ENCODE data around the gene VPS13D.
"Not testable (repeated sequence)": the region's sequence is repeated elsewhere in the genome, so short reads cannot be mapped to it uniquely, and the experiment has no call there.

The VPS13D gene

GRCh38 chr1:12201352-12202189, 28.3 kb upstream of the VPS13D start:
- peak; percentile 59 for DNase-seq
- peak; percentile 56 for ATAC-seq

DNA sequence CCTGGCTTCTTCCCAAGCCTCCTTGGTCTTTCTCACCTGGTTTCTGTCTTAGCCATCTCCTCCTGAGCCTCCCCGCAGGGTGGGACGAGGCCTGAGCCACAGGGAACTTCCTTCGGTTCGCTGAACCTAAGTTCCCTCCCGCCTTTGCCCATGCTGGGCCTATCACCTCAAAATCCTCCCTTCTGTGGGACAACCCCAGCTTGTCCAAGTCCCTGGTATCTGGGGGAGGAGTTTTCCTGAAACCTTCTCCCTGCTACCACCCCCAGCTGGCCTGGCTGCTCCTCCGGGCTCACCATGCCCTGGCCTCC, 27.7 kb upstream of the VPS13D start:
- ATAC-seq: no peak
- DNase-seq: no peak

GRCh38 chr1:12202577-12202976, 27.3 kb upstream of the VPS13D start:
- DNase-seq (no peak), ATAC-seq (no peak)

GRCh38 chr1:12203216-12204007, 26.4 kb upstream of the VPS13D start:
- no peak for ATAC-seq
- DNase-seq: no peak

DNA sequence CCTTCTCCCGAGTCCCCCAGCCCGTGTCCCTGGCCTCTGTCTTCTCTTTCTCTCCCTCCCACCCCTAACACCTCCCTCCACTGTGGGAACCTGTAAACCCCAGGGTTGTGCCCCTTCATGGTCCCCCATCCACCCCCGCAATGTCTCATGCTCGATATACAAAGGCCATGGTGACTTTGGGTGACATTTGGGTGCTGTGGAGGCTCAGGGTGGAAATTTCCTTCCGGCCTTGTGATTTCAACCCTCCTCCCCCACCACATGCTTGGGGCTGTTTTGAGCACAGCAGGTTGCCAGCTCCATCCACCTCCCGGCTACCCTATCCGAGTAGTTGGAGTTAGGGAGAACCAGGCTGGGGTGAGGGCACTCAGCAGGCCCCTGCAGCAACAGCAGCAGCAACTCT, 25.7 kb upstream of the VPS13D start:
- ATAC-seq: peak; percentile 73
- peak; percentile 83 for DNase-seq

- no peak for DNase-seq
- ATAC-seq: no peak
Observed at GRCh38 chr1:12204754-12205658, 24.8 kb upstream of the VPS13D start.

DNA sequence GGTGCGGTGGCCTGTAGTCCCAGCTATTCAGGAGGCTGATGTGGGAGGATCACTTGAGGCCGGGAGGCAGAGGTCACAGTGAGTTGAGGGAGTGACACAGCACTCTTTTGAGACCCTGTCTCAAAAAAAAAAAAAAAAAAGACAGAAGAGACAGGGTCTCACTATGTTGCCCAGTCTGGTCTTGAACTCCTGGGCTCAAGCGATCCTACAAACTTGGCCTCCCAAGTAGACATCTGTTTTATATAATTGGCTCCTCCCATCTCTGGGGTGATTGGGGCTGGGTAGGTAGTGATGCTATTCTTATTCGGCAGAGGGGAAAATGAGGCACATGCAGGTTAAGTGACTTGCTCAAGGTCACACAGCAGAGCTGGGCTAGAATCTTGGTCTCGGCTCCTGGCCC, 23.6 kb upstream of the VPS13D start:
- ATAC-seq (no peak), DNase-seq (no peak)

- DNase-seq (no peak), ATAC-seq (no peak)
Observed at GRCh38 chr1:12206792-12207424, 22.9 kb upstream of the VPS13D start.

DNA sequence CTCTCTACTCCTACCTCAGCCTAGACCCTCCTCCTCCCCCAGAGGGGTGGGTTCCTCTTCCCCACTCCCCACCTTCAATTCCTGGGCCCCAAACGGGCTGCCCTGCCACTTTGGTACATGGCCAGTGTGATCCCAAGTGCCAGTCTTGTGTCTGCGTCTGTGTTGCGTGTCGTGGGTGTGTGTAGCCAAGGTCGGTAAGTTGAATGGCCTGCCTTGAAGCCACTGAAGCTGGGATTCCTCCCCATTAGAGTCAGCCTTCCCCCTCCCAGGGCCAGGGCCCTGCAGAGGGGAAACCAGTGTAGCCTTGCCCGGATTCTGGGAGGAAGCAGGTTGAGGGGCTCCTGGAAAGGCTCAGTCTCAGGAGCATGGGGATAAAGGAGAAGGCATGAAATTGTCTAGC, 21.6 kb upstream of the VPS13D start:
- no peak for DNase-seq

DNA sequence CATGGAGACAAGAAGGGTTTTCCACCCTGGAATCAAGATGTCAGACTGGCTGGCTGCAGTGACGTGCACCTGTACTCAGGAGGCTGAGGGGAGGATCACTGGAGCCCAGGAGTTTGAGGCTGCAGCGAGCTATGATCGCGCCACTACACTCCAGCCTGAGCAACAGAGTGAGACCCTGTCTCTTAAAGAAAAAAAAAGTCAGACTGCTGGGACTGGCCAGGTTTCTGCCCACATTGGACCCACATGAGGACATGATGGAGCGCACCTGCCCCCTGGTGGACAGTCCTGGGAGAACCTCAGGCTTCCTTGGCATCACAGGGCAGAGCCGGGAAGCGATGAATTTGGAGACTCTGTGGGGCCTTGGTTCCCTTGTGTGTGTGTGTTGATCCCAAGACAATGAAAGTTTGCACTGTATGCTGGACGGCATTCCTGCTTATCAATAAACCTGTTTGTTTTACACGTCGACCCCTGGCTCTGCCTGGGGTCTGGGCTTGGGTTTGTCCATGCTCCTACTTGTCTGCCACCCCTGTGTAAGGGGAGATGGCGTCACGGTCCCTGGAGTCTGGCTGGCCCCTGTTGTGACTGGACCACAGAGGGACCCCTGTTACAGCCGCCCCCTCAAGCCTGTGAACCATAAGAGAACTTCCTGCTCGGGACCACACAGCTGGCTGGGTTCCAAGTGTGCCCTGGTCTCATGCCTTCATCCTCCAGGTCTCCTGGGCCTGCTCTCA, 20.9 kb upstream of the VPS13D start:
- DNase-seq: peak; percentile 91
- peak; percentile 45 for ATAC-seq

More for the DNA sequence above, 21.6 kb upstream of the VPS13D start:
- ATAC-seq: no peak

- ATAC-seq (no peak), DNase-seq (no peak)
Observed at GRCh38 chr1:12209495-12209832, 20.4 kb upstream of the VPS13D start.

DNA sequence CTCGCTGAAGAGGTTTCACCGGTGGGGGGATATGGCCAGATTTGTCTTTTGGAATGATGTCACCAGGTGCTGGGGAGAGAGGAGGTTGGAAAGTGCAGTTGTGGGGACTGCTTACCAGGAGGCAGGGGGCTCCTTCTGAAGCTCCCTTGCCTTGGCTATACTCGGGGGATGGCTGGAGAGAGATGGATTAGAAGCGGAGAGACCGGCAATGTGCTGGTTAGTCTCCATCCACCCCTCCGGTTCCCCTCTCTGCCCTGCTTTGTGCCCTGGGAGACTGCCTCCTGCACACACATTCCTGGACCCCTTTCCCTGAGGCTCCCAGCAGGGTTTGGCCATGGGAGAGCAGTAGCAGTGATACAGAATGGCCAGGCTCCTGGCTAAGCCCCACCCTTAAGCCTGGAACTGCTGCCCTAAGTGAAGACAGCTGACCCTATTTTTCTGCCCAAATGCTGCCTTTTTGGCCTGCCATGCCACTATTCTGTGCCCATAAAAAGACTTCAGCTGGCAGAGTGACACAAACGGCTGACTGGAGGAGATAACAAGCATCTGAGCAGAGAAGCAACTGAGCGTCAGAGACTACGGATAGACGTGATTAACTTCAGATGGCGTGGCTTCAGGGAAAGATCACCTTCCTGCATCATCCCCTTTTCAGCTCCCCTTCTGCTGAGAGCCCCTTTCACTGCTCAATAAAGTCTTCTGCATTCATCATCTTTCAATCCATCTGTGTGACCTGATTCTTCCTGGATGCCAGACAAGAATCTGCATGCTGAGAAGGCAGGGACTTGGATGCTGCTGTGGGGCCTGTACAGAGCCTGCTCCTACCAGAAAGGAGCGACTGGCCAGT, 14.5 kb upstream of the VPS13D start:
- ATAC-seq (no peak), DNase-seq (no peak)

DNA sequence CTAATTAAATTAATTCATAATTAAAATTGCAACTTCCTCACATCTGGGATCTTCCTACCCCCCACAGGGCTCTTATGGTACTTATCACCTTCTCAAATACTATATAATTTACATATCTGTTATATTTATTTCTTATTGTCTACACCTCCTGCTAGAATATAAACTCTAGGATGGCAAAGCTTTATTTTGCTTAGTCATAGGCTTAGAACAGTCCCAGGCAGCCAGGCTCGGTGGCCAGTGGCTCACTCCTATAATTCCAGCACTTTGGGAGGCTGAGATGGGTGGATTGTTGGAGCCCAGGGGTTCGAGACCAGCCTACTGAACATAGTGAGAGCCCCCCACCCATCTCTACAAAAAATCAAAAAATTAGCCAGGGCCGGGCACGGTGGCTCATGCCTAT, 10.0 kb upstream of the VPS13D start:
- ATAC-seq (no peak), DNase-seq (no peak)

DNA sequence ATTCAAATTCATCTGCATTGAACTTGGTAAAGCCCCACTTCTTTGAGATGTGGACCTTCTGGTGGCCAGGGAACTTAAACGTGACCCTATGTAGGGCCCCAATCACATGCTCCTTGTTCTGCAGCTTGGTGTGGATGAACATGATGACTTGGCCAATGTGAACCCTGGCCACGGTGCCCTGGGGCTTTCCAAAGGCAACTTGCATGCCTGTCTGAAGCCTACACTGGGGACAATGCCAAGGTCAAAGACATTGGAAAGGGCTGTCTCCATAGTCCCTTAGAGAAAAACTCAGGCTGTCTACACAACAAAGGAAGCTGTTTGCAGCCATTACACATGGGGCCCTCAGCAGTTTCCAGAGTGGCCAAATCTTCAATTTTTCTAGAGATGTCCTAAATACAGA, 8.9 kb upstream of the VPS13D start:
- no peak for ATAC-seq

GRCh38 chr1:12222700-12223099, 7.1 kb upstream of the VPS13D start:
- DNase-seq, ATAC-seq: not testable (repeated sequence)

More for the DNA sequence above, 8.9 kb upstream of the VPS13D start:
- no peak for DNase-seq

DNA sequence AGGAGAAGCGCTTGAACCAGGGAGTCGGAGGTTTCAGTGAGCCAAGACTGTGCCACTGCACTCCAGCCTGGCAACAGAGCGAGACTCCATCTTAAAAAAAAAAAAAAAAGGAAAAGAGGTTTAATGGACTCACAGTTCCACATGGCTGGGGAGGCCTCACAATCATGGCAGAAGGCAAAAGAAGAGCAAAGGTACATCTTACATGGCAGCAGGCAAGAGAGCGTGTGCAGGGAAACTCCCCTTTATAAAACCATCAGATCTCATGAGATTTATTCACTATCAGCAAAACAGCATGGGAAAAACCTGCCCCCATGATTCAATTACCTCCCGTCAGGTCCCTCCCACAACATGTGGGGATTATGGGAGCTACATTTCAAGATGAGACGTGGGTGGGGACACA, 5.7 kb upstream of the VPS13D start:
- not testable (repeated sequence) for DNase-seq, ATAC-seq

GRCh38 chr1:12228979-12229378, 851 bp upstream of the VPS13D start:
- no peak for ATAC-seq

GRCh38 chr1:12229386-12229834, 420 bp upstream of the VPS13D start:
- ATAC-seq (peak; percentile 7), DNase-seq (no peak)

More at GRCh38 chr1:12228979-12229378, 851 bp upstream of the VPS13D start:
- DNase-seq: no peak

DNA sequence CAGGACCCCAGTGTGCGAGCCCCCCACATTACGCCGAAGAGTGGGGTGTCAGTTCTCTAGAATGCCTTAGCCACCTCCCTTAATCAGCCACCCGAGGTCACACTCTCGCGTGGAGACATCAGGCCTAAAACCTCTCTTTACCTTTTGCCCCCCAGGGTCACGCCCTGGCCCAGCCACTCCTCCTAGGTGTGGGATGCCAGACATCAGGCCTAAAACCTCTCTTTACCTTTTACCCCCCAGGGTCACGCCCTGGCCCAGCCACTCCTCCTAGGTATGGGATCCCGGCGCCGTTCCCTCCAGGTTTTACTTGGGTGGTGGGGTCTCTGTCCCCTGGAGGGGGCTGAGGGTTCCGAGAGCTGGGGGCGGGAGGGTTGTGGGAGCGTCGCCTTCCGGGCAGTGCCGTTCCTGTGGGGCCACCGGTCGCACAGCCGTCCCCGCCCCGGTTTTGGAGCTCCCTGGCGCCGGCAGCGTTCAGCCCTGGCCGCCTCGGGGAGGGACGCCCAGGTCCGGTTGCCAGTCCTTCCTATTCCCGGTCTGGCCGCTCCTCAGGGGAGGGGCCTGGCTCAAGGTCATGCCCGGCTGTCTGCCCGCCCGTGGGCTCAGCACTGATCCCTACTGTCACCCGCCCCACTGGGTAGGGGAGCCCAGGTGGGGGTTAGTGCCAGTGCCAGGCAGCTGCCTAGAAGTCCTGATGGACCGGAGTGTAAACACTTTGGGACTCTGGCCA, 882 bp downstream of the VPS13D start:
- ATAC-seq (no peak), DNase-seq (peak; percentile 20)

DNA sequence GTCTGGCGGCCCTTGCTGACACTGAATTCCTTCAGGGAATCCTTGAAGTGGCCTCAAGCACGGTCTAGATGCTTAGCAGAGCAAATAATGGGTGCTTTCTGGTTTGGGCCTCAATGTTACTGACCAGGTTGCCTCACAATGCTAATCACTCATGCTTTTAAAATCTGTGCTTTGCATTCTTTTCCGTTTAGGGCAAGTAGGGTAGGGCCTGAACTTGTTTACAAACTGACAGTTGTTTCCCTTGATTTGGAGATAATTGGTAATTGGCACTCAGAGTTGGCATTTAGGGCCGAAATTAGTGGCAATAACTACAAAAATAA, 1.4 kb downstream of the VPS13D start:
- DNase-seq (no peak), ATAC-seq (no peak)
